ENCODE measurements around the gene GLRX3.

GLRX3 gene

GRCh38 chr10:130218936-130219335, 82.7 kb downstream of the GLRX3 start:
- Histone ChIP-seq H3K9ac (ENCODE audit: low read length) (no peak overlapping the region), H4K8ac (ENCODE audit: low read length) (no peak overlapping the region), H3K79me1 (replicated peaks; ENCODE audit: low read length, poor library complexity, severe bottlenecking) (no peaks in the 10 kb centered on the region), H2BK12ac (ENCODE audit: low read length in 2 of 2) (no peak overlapping the region), H3K14ac (ENCODE audit: low read length in 2 of 2) (no peak overlapping the region), H3K27me3 (ENCODE audit: control insufficient read depth in 1 of 2, insufficient read depth in 1 of 2, low read length in 2 of 2) (no peaks in the 10 kb centered on the region), H3K9me3 (ENCODE audit: control insufficient read depth, low read length) (no peaks in the 10 kb centered on the region), H3K23ac (ENCODE audit: low read length in 2 of 2) (no peak overlapping the region), H4K91ac (ENCODE audit: low read length) (no peak overlapping the region), H2AFZ (ENCODE audit: low read depth, low read length) (no peak overlapping the region), H3K4me1 (ENCODE audit: control insufficient read depth, insufficient read depth, low read depth, low read length) (no peaks in the 10 kb centered on the region), H2BK5ac (ENCODE audit: low read depth, low read length, poor library complexity, severe bottlenecking) (no peak overlapping the region), H2BK15ac (ENCODE audit: low read depth, poor library complexity, severe bottlenecking) (no peak overlapping the region), H3K4me3 (ENCODE audit: insufficient read depth in 1 of 2, low read depth in 1 of 2, low read length in 2 of 2) (no peak overlapping the region), H3K36me3 (ENCODE audit: control insufficient read depth in 1 of 2, insufficient read depth in 2 of 2, low read depth in 1 of 2, low read length in 2 of 2) (peaks cover 0 to 7% of the 10 kb centered on the region in 2 experiments), H2BK120ac (ENCODE audit: low read depth, low read length) (no peak overlapping the region), H3K4me2 (ENCODE audit: low read length, poor library complexity, severe bottlenecking) (no peak overlapping the region), H3K4ac (ENCODE audit: low read depth in 1 of 2, low read length in 2 of 2) (no peak overlapping the region), H3K27ac (ENCODE audit: low read length, poor library complexity, severe bottlenecking) (no peak overlapping the region), H3K18ac (ENCODE audit: low read depth in 1 of 2, low read length in 2 of 2) (no peak overlapping the region), H2AK5ac (ENCODE audit: low read length, severe bottlenecking) (no peak overlapping the region)
- WGBS: 82% methylated on average over 9 of the region's 9 CpGs
- no peak for DNase-seq

- Histone ChIP-seq H2AFZ (ENCODE audit: low read depth, low read length) (no peak overlapping the region), H3K23ac (ENCODE audit: low read length in 2 of 2) (no peak overlapping the region), H3K4me2 (ENCODE audit: low read length, poor library complexity, severe bottlenecking) (no peak overlapping the region), H3K18ac (ENCODE audit: low read depth in 1 of 2, low read length in 2 of 2) (no peak overlapping the region), H3K27me3 (ENCODE audit: control insufficient read depth in 1 of 2, insufficient read depth in 1 of 2, low read length in 2 of 2) (no peaks in the 10 kb centered on the region), H3K4me3 (ENCODE audit: insufficient read depth in 1 of 2, low read depth in 1 of 2, low read length in 2 of 2) (no peak overlapping the region), H2BK12ac (ENCODE audit: low read length in 2 of 2) (no peak overlapping the region), H2AK5ac (ENCODE audit: low read length, severe bottlenecking) (no peak overlapping the region), H3K9me3 (ENCODE audit: control insufficient read depth, low read length) (no peaks in the 10 kb centered on the region), H3K36me3 (ENCODE audit: control insufficient read depth in 1 of 2, insufficient read depth in 2 of 2, low read depth in 1 of 2, low read length in 2 of 2) (peaks cover 0 to 7% of the 10 kb centered on the region in 2 experiments), H3K79me1 (replicated peaks; ENCODE audit: low read length, poor library complexity, severe bottlenecking) (no peaks in the 10 kb centered on the region), H4K91ac (ENCODE audit: low read length) (no peak overlapping the region), H4K8ac (ENCODE audit: low read length) (no peak overlapping the region), H3K27ac (ENCODE audit: low read length, poor library complexity, severe bottlenecking) (no peak overlapping the region), H3K4ac (ENCODE audit: low read depth in 1 of 2, low read length in 2 of 2) (no peak overlapping the region), H3K9ac (ENCODE audit: low read length) (no peak overlapping the region), H3K14ac (ENCODE audit: low read length in 2 of 2) (no peak overlapping the region), H2BK5ac (ENCODE audit: low read depth, low read length, poor library complexity, severe bottlenecking) (no peak overlapping the region), H2BK15ac (ENCODE audit: low read depth, poor library complexity, severe bottlenecking) (no peak overlapping the region), H2BK120ac (ENCODE audit: low read depth, low read length) (no peak overlapping the region), H3K4me1 (ENCODE audit: control insufficient read depth, insufficient read depth, low read depth, low read length) (no peaks in the 10 kb centered on the region)
- WGBS: 85% methylated on average over 19 of the region's 19 CpGs
- DNase-seq: no peak
These were observed 84.3 kb downstream of the GLRX3 start for GRCh38 chr10:130220251-130221185.

- no peak overlapping the region for H2AK5ac ChIP-seq (ENCODE audit: low read length, severe bottlenecking)
- H3K4me2 ChIP-seq (ENCODE audit: low read length, poor library complexity, severe bottlenecking): no peak overlapping the region
- no peak overlapping the region for H2BK12ac ChIP-seq (ENCODE audit: low read length in 2 of 2)
- DNase-seq: no peak
- H3K4ac ChIP-seq (ENCODE audit: low read depth in 1 of 2, low read length in 2 of 2): no peak overlapping the region
- H3K9me3 ChIP-seq (ENCODE audit: control insufficient read depth, low read length): no peaks in the 10 kb centered on the region
- no peak overlapping the region for H3K4me3 ChIP-seq (ENCODE audit: insufficient read depth in 1 of 2, low read depth in 1 of 2, low read length in 2 of 2)
- WGBS: 82% methylated on average over 15 of the region's 15 CpGs
- H2BK15ac ChIP-seq (ENCODE audit: low read depth, poor library complexity, severe bottlenecking): no peak overlapping the region
- no peaks in the 10 kb centered on the region for H3K79me1 ChIP-seq (replicated peaks; ENCODE audit: low read length, poor library complexity, severe bottlenecking)
- no peaks in the 10 kb centered on the region for H3K4me1 ChIP-seq (ENCODE audit: control insufficient read depth, insufficient read depth, low read depth, low read length)
- H3K18ac ChIP-seq (ENCODE audit: low read depth in 1 of 2, low read length in 2 of 2): no peak overlapping the region
- no peak overlapping the region for H3K14ac ChIP-seq (ENCODE audit: low read length in 2 of 2)
- no peak overlapping the region for H3K27ac ChIP-seq (ENCODE audit: low read length, poor library complexity, severe bottlenecking)
- H3K27me3 ChIP-seq (ENCODE audit: control insufficient read depth in 1 of 2, insufficient read depth in 1 of 2, low read length in 2 of 2): no peaks in the 10 kb centered on the region
- no peak overlapping the region for H4K91ac ChIP-seq (ENCODE audit: low read length)
- no peak overlapping the region for H3K23ac ChIP-seq (ENCODE audit: low read length in 2 of 2)
- peaks cover 0 to 7% of the 10 kb centered on the region in 2 experiments for H3K36me3 ChIP-seq (ENCODE audit: control insufficient read depth in 1 of 2, insufficient read depth in 2 of 2, low read depth in 1 of 2, low read length in 2 of 2)
- H2BK120ac ChIP-seq (ENCODE audit: low read depth, low read length): no peak overlapping the region
- H2BK5ac ChIP-seq (ENCODE audit: low read depth, low read length, poor library complexity, severe bottlenecking): no peak overlapping the region
- H3K9ac ChIP-seq (ENCODE audit: low read length): no peak overlapping the region
- H2AFZ ChIP-seq (ENCODE audit: low read depth, low read length): no peak overlapping the region
- H4K8ac ChIP-seq (ENCODE audit: low read length): no peak overlapping the region
These were observed 85.5 kb downstream of the GLRX3 start for GRCh38 chr10:130221456-130222375.

- no peak overlapping the region for H2AK5ac ChIP-seq (ENCODE audit: low read length, severe bottlenecking)
- no peak overlapping the region for H2AFZ ChIP-seq (ENCODE audit: low read depth, low read length)
- WGBS: 91% methylated on average over 8 of the region's 8 CpGs
- no peaks in the 10 kb centered on the region for H3K4me1 ChIP-seq (ENCODE audit: control insufficient read depth, insufficient read depth, low read depth, low read length)
- H4K91ac ChIP-seq (ENCODE audit: low read length): no peak overlapping the region
- H3K27ac ChIP-seq (ENCODE audit: low read length, poor library complexity, severe bottlenecking): no peak overlapping the region
- H4K8ac ChIP-seq (ENCODE audit: low read length): no peak overlapping the region
- peaks cover 5% of the 10 kb centered on the region for H3K9me3 ChIP-seq (ENCODE audit: control insufficient read depth, low read length)
- H3K4ac ChIP-seq (ENCODE audit: low read depth in 1 of 2, low read length in 2 of 2): no peak overlapping the region
- no peak overlapping the region for H3K18ac ChIP-seq (ENCODE audit: low read depth in 1 of 2, low read length in 2 of 2)
- H3K27me3 ChIP-seq (ENCODE audit: control insufficient read depth in 1 of 2, insufficient read depth in 1 of 2, low read length in 2 of 2): no peaks in the 10 kb centered on the region
- H2BK120ac ChIP-seq (ENCODE audit: low read depth, low read length): no peak overlapping the region
- H3K79me1 ChIP-seq (replicated peaks; ENCODE audit: low read length, poor library complexity, severe bottlenecking): no peaks in the 10 kb centered on the region
- H3K14ac ChIP-seq (ENCODE audit: low read length in 2 of 2): no peak overlapping the region
- H3K9ac ChIP-seq (ENCODE audit: low read length): no peak overlapping the region
- no peak overlapping the region for H2BK12ac ChIP-seq (ENCODE audit: low read length in 2 of 2)
- H3K23ac ChIP-seq (ENCODE audit: low read length in 2 of 2): no peak overlapping the region
- H3K4me3 ChIP-seq (ENCODE audit: insufficient read depth in 1 of 2, low read depth in 1 of 2, low read length in 2 of 2): no peak overlapping the region
- H3K4me2 ChIP-seq (ENCODE audit: low read length, poor library complexity, severe bottlenecking): no peak overlapping the region
- peaks cover 0 to 7% of the 10 kb centered on the region in 2 experiments for H3K36me3 ChIP-seq (ENCODE audit: control insufficient read depth in 1 of 2, insufficient read depth in 2 of 2, low read depth in 1 of 2, low read length in 2 of 2)
- no peak overlapping the region for H2BK15ac ChIP-seq (ENCODE audit: low read depth, poor library complexity, severe bottlenecking)
- no peak overlapping the region for H2BK5ac ChIP-seq (ENCODE audit: low read depth, low read length, poor library complexity, severe bottlenecking)
- no peak for DNase-seq
These were observed 86.2 kb downstream of the GLRX3 start for GRCh38 chr10:130222381-130222780.
